Liver (tissue), 9 donors: ENCODE results near the gene CEACAM19. TPM values are rescaled to one million over a fixed set of nuclear protein-coding genes. Genes with fewer than 3 reads are reported as not detected.
A peak's percentile ranks its signal among the peaks of the same experiment; 100 is the strongest.
"Not testable (repeated sequence)": the region's sequence is repeated elsewhere in the genome, so short reads cannot be mapped to it uniquely, and the experiment has no call there.

ENCODE experiments used
- DNase-seq: peaks from one replicate; pipeline ENCODE4 v3.0.0-alpha.2; 2017; ENCODE audit warnings: low spot score
- H3K27ac ChIP-seq, 2 donors: one replicate each; pipeline ENCODE4 v1.7.0; 2013; ENCODE audit warnings: inconsistent platforms in 2 of 2, low read length in 2 of 2, control low read depth in 1 of 2, low read depth in 1 of 2, mild to moderate bottlenecking in 1 of 2
- H3K27me3 ChIP-seq, 4 donors: one replicate each; pipeline versions ENCODE4 v1.6.1 to v1.7.0; 2013; ENCODE audit warnings: low read length in 3 of 4, inconsistent platforms in 1 of 4, mild to moderate bottlenecking in 1 of 4, moderate library complexity in 1 of 4; ENCODE audit not compliant: control insufficient read depth in 4 of 4, insufficient read depth in 4 of 4
- H3K36me3 ChIP-seq, 4 donors: one replicate each; pipeline versions ENCODE4 v1.6.1 to v1.7.0; 2013; ENCODE audit warnings: low read length in 3 of 4, mild to moderate bottlenecking in 3 of 4, low read depth in 1 of 4, moderate library complexity in 1 of 4; ENCODE audit not compliant: control insufficient read depth in 4 of 4, insufficient read depth in 3 of 4
- H3K4me1 ChIP-seq, 4 donors: one replicate each; pipeline versions ENCODE4 v1.6.1 to v1.7.0; 2013; ENCODE audit warnings: low read length in 3 of 4, mild to moderate bottlenecking in 3 of 4, moderate library complexity in 1 of 4; ENCODE audit not compliant: control insufficient read depth in 4 of 4, insufficient read depth in 4 of 4
- H3K4me3 ChIP-seq, 3 donors: one replicate each; pipeline versions ENCODE4 v1.6.1 to v1.7.0; 2013; ENCODE audit warnings: low read length in 3 of 3, control low read depth in 1 of 3, low read depth in 1 of 3, mild to moderate bottlenecking in 1 of 3
- H3K9ac ChIP-seq, 2 donors: one replicate each; pipeline ENCODE4 v1.7.0; 2013; ENCODE audit warnings: low read length in 2 of 2, mild to moderate bottlenecking in 2 of 2, moderate library complexity in 2 of 2, control low read depth in 1 of 2, low read depth in 1 of 2
- H3K9me3 ChIP-seq, 4 donors: one replicate each; pipeline versions ENCODE4 v1.6.1 to v1.7.0; 2013; ENCODE audit warnings: low read length in 3 of 4; ENCODE audit not compliant: control insufficient read depth in 4 of 4
- CTCF ChIP-seq: fragments of 150-350 bp; IDR thresholded peaks from 2 replicates; pipeline ENCODE4 v1.5.1; 2017; ENCODE audit warnings: improper control_type of control experiment, low read depth, low read length; ENCODE audit not compliant: missing input control
- EGR1 ChIP-seq, 2 donors: IDR thresholded peaks; 2 replicates each; pipeline ENCODE4 v1.6.1; 2016 to 2018; ENCODE audit warnings: antibody characterized with exemption in 2 of 2, low read depth in 2 of 2
- FOXA1 ChIP-seq: IDR thresholded peaks from 2 replicates; pipeline ENCODE4 v1.6.1; 2016; ENCODE audit warnings: antibody characterized with exemption
- FOXA2 ChIP-seq: IDR thresholded peaks from 2 replicates; pipeline ENCODE4 v1.6.1; 2016; ENCODE audit warnings: antibody characterized with exemption
- GABPA ChIP-seq, 2 donors: IDR thresholded peaks in 1 of 2; conservative IDR thresholded peaks in 1 of 2; 2 replicates each; pipeline ENCODE4 v1.6.1; 2016; ENCODE audit warnings: antibody characterized with exemption in 2 of 2, mild to moderate bottlenecking in 1 of 2, moderate library complexity in 1 of 2
- HNF4A ChIP-seq, 2 donors: conservative IDR thresholded peaks; 2 replicates each; pipeline ENCODE4 v1.6.1; 2016; ENCODE audit warnings: antibody characterized with exemption in 2 of 2, mild to moderate bottlenecking in 2 of 2
- HNF4G ChIP-seq: IDR thresholded peaks from 2 replicates; pipeline ENCODE4 v1.6.1; 2016; ENCODE audit warnings: antibody characterized with exemption
- JUND ChIP-seq, 2 donors: IDR thresholded peaks; 2 replicates each; pipeline ENCODE4 v1.6.1; 2016; ENCODE audit warnings: antibody characterized with exemption in 2 of 2
- NR2F2 ChIP-seq: IDR thresholded peaks from 2 replicates; pipeline ENCODE4 v1.6.1; 2016; ENCODE audit warnings: antibody characterized with exemption
- RAD21 ChIP-seq, 2 donors: IDR thresholded peaks; 2 replicates each; pipeline ENCODE4 v1.6.1; 2016; ENCODE audit warnings: antibody characterized with exemption in 2 of 2, mild to moderate bottlenecking in 2 of 2
- SP1 ChIP-seq: IDR thresholded peaks from 2 replicates; pipeline ENCODE4 v1.6.1; 2018; ENCODE audit warnings: antibody characterized with exemption, mild to moderate bottlenecking
- TAF1 ChIP-seq: conservative IDR thresholded peaks from 2 replicates; pipeline ENCODE4 v1.6.1; 2016; ENCODE audit warnings: antibody characterized with exemption, mild to moderate bottlenecking
- YY1 ChIP-seq: IDR thresholded peaks from 2 replicates; pipeline ENCODE4 v1.6.1; 2016; ENCODE audit warnings: antibody characterized with exemption, mild to moderate bottlenecking
- WGBS: extraction: QIAGEN DNeasy Blood & Tissue Kit; methylation state at CpG from one replicate; pipeline ENCODE4 v1.1.7; 2013; 5-methylcytosine and 5-hydroxymethylcytosine counted together
- polyA plus RNA-seq, 2 donors: library from polyadenylated mRNA; stranded (reverse) in 1 of 2; unstranded in 1 of 2; fragments of 200-250 nt in 1 of 2; fragments of >200 nt in 1 of 2; fragmentation: Nextera tagmentation in 1 of 2; extraction: Ambion mirVana in 1 of 2; gene quantifications; one replicate each; pipeline versions ENCODE4 v1.2.1 to v1.2.3, GENCODE V29; 2013 to 2015
- total RNA-seq, 2 donors: library from RNA; depleted of rRNA; stranded (reverse); fragments of >200 nt; gene quantifications; one replicate each; pipeline ENCODE4 v1.2.3, GENCODE V29; 2014
- TF ChIP-seq, protein P1 (sequence below): IDR thresholded peaks from 2 replicates; pipeline ENCODE4 v1.6.1; 2016; ENCODE audit warnings: antibody characterized with exemption
- TF ChIP-seq, protein P2 (sequence below): IDR thresholded peaks from 2 replicates; pipeline ENCODE4 v1.6.1; 2016; ENCODE audit warnings: antibody characterized with exemption
- TF ChIP-seq, protein P3 (sequence below): IDR thresholded peaks from 2 replicates; pipeline ENCODE4 v1.6.1; 2016; ENCODE audit warnings: antibody characterized with exemption, mild to moderate bottlenecking
- TF ChIP-seq, protein P4 (sequence below): IDR thresholded peaks from 2 replicates; pipeline ENCODE4 v1.6.1; 2016; ENCODE audit warnings: antibody characterized with exemption
- donor health status: healthy.
- donor health status: healthy.
- donor health status: healthy.
- donor health status: healthy.
- donor health status: healthy.

CEACAM19 gene
- total and polyA plus RNA-seq, 4 donors = 0.75 to 2.6 (median 1.3) TPM

GRCh38 chr19:44719262-44719701, 48.0 kb downstream of the CEACAM19 start:
- DNase-seq = no peak
- peaks cover 0 to 6% (median 3%) of the 10 kb centered on the region in 4 donors for H3K36me3 ChIP-seq
- TF ChIP-seq SP1 (no peak), RAD21 (IDR thresholded peaks at IDR 0.05) (no peak), HNF4G (no peak), EGR1 (IDR thresholded peaks at IDR 0.05; ENCODE audit: low read depth in 2 of 2) (no peak), CTCF (no peak), FOXA1 (no peak), GABPA (IDR thresholded peaks at IDR 0.05 in 1 of 2, conservative IDR thresholded peaks at IDR 0.05 in 1 of 2) (no peak), HNF4A (conservative IDR thresholded peaks at IDR 0.05) (no peak), NR2F2 (no peak)
- TF ChIP-seq, protein P1, sequence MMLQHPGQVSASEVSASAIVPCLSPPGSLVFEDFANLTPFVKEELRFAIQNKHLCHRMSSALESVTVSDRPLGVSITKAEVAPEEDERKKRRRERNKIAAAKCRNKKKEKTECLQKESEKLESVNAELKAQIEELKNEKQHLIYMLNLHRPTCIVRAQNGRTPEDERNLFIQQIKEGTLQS = no peak
- no peak overlapping the region for H3K4me3 ChIP-seq
- 68% methylated on average over 8 of the region's 8 CpGs for WGBS
- H3K4me1 ChIP-seq = peaks cover 6 to 48% (median 38%) of the 10 kb centered on the region in 4 donors
- H3K27me3 ChIP-seq = no peaks in the 10 kb centered on the region
- no peak overlapping the region for H3K9ac ChIP-seq
- peaks cover 0 to 3% (median 0%) of the 10 kb centered on the region in 4 donors for H3K9me3 ChIP-seq
- H3K27ac ChIP-seq = peak overlapping the region in 1 of 2 donors; percentile 58

GRCh38 chr19:44720396-44720795, 49.1 kb downstream of the CEACAM19 start:
- H3K9ac ChIP-seq, H3K27ac ChIP-seq, H3K36me3 ChIP-seq, H3K9me3 ChIP-seq, H3K4me3 ChIP-seq, H3K27me3 ChIP-seq, DNase-seq: not testable (repeated sequence)
- 90% methylated on average over 9 of the region's 9 CpGs for WGBS
- peaks cover 7 to 53% (median 44%) of the 10 kb centered on the region in 4 donors for H3K4me1 ChIP-seq

DNA sequence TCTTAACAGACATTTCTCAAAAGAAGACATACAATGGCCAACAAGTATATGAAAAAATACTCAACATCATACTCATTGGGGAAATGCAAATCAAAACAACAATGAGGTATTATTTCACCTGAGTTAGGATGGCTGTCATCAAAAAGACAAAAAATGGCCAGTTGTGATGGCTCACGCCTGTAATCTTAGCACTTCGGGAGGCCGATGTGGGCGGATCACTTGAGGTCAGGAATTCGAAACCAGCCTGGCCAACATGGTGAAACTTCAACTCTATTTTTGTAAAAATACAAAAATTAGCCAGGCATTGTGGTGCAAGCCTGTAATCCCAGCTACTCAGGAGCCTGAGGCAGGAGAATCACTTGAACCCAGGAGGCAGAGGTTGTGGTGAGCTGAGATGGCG, 49.7 kb downstream of the CEACAM19 start:
- 85% methylated on average over 6 of the region's 6 CpGs for WGBS
- H3K9ac ChIP-seq = no peak overlapping the region
- DNase-seq = no peak
- no peaks in the 10 kb centered on the region for H3K36me3 ChIP-seq
- no peak overlapping the region for H3K27ac ChIP-seq
- H3K9me3 ChIP-seq = no peaks in the 10 kb centered on the region
- H3K27me3 ChIP-seq = no peaks in the 10 kb centered on the region
- H3K4me3 ChIP-seq = no peak overlapping the region
- peaks cover 8 to 57% (median 50%) of the 10 kb centered on the region in 4 donors for H3K4me1 ChIP-seq
- TF ChIP-seq EGR1 (IDR thresholded peaks at IDR 0.05; ENCODE audit: low read depth in 2 of 2) = no peak
- TF ChIP-seq NR2F2 = no peak
- TF ChIP-seq, protein P2, sequence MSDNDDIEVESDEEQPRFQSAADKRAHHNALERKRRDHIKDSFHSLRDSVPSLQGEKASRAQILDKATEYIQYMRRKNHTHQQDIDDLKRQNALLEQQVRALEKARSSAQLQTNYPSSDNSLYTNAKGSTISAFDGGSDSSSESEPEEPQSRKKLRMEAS = no peak
- no peak for TF ChIP-seq RAD21 (IDR thresholded peaks at IDR 0.05)
- TF ChIP-seq FOXA1 = no peak
- no peak for TF ChIP-seq SP1
- TF ChIP-seq JUND (IDR thresholded peaks at IDR 0.05) = no peak
- no peak for TF ChIP-seq GABPA (IDR thresholded peaks at IDR 0.05 in 1 of 2, conservative IDR thresholded peaks at IDR 0.05 in 1 of 2)
- no peak for TF ChIP-seq HNF4A (conservative IDR thresholded peaks at IDR 0.05)
- TF ChIP-seq FOXA2 = no peak
- TF ChIP-seq HNF4G = no peak
- TF ChIP-seq, protein P3, sequence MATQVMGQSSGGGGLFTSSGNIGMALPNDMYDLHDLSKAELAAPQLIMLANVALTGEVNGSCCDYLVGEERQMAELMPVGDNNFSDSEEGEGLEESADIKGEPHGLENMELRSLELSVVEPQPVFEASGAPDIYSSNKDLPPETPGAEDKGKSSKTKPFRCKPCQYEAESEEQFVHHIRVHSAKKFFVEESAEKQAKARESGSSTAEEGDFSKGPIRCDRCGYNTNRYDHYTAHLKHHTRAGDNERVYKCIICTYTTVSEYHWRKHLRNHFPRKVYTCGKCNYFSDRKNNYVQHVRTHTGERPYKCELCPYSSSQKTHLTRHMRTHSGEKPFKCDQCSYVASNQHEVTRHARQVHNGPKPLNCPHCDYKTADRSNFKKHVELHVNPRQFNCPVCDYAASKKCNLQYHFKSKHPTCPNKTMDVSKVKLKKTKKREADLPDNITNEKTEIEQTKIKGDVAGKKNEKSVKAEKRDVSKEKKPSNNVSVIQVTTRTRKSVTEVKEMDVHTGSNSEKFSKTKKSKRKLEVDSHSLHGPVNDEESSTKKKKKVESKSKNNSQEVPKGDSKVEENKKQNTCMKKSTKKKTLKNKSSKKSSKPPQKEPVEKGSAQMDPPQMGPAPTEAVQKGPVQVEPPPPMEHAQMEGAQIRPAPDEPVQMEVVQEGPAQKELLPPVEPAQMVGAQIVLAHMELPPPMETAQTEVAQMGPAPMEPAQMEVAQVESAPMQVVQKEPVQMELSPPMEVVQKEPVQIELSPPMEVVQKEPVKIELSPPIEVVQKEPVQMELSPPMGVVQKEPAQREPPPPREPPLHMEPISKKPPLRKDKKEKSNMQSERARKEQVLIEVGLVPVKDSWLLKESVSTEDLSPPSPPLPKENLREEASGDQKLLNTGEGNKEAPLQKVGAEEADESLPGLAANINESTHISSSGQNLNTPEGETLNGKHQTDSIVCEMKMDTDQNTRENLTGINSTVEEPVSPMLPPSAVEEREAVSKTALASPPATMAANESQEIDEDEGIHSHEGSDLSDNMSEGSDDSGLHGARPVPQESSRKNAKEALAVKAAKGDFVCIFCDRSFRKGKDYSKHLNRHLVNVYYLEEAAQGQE = no peak
- TF ChIP-seq, protein P4, sequence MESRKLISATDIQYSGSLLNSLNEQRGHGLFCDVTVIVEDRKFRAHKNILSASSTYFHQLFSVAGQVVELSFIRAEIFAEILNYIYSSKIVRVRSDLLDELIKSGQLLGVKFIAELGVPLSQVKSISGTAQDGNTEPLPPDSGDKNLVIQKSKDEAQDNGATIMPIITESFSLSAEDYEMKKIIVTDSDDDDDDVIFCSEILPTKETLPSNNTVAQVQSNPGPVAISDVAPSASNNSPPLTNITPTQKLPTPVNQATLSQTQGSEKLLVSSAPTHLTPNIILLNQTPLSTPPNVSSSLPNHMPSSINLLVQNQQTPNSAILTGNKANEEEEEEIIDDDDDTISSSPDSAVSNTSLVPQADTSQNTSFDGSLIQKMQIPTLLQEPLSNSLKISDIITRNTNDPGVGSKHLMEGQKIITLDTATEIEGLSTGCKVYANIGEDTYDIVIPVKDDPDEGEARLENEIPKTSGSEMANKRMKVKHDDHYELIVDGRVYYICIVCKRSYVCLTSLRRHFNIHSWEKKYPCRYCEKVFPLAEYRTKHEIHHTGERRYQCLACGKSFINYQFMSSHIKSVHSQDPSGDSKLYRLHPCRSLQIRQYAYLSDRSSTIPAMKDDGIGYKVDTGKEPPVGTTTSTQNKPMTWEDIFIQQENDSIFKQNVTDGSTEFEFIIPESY = no peak
- TF ChIP-seq, protein P1 = no peak
- TF ChIP-seq CTCF = no peak
- TF ChIP-seq YY1 = no peak
- no peak for TF ChIP-seq TAF1
